WERI-Rb-1 (cell line): Measurements from ENCODE around the gene ZKSCAN1.
"Not testable (repeated sequence)": the region's sequence is repeated elsewhere in the genome, so short reads cannot be mapped to it uniquely, and the experiment has no call there.

ENCODE experiments used
- DNase-seq: peaks from one replicate; pipeline ENCODE4 v3.0.0-alpha.2; 2020
- H3K27ac ChIP-seq: fragments of 250-450 bp; sonication (Bioruptor Pico); 2 replicates; pipeline ENCODE4 v1.5.1; 2020; ENCODE audit warnings: mild to moderate bottlenecking, moderate library complexity
- H3K27me3 ChIP-seq: fragments of 250-450 bp; sonication (Bioruptor Pico); 2 replicates; pipeline ENCODE4 v1.5.1; 2021; ENCODE audit warnings: mild to moderate bottlenecking, low read depth, moderate library complexity; ENCODE audit not compliant: insufficient read depth, severe bottlenecking
- H3K36me3 ChIP-seq: fragments of 250-450 bp; sonication (Bioruptor Pico); 2 replicates; pipeline ENCODE4 v1.5.1; 2020; ENCODE audit warnings: mild to moderate bottlenecking, moderate library complexity
- H3K4me3 ChIP-seq: 2 replicates; pipeline ENCODE4 v1.5.1; 2011; ENCODE audit warnings: low read depth, mild to moderate bottlenecking, control low read depth, low read length
- H3K9me3 ChIP-seq: fragments of 250-450 bp; sonication (Bioruptor Pico); 2 replicates; pipeline ENCODE4 v1.5.1; 2021; ENCODE audit warnings: mild to moderate bottlenecking, moderate library complexity; ENCODE audit not compliant: severe bottlenecking
- CTCF ChIP-seq: IDR thresholded peaks from 2 replicates; pipeline ENCODE4 v1.5.1; 2011; ENCODE audit warnings: low read depth, mild to moderate bottlenecking, control low read depth, inconsistent platforms, low read length

ZKSCAN1 gene

GRCh38 chr7:100010901-100011300 is 4.5 kb upstream of the ZKSCAN1 start:
- Histone ChIP-seq H3K27ac (no peak overlapping the region), H3K9me3 (no peaks in the 10 kb centered on the region), H3K4me3 (no peak overlapping the region), H3K36me3 (no peaks in the 10 kb centered on the region), H3K27me3 (no peaks in the 10 kb centered on the region)
- no peak for TF ChIP-seq CTCF
- DNase-seq: no peak

- Histone ChIP-seq H3K9me3 (no peaks in the 10 kb centered on the region), H3K27me3 (no peaks in the 10 kb centered on the region), H3K4me3 (no peak overlapping the region), H3K27ac (no peak overlapping the region), H3K36me3 (no peaks in the 10 kb centered on the region)
- TF ChIP-seq CTCF: no peak
- no peak for DNase-seq
Measured at GRCh38 chr7:100011516-100011915, 3.9 kb upstream of the ZKSCAN1 start.

DNA sequence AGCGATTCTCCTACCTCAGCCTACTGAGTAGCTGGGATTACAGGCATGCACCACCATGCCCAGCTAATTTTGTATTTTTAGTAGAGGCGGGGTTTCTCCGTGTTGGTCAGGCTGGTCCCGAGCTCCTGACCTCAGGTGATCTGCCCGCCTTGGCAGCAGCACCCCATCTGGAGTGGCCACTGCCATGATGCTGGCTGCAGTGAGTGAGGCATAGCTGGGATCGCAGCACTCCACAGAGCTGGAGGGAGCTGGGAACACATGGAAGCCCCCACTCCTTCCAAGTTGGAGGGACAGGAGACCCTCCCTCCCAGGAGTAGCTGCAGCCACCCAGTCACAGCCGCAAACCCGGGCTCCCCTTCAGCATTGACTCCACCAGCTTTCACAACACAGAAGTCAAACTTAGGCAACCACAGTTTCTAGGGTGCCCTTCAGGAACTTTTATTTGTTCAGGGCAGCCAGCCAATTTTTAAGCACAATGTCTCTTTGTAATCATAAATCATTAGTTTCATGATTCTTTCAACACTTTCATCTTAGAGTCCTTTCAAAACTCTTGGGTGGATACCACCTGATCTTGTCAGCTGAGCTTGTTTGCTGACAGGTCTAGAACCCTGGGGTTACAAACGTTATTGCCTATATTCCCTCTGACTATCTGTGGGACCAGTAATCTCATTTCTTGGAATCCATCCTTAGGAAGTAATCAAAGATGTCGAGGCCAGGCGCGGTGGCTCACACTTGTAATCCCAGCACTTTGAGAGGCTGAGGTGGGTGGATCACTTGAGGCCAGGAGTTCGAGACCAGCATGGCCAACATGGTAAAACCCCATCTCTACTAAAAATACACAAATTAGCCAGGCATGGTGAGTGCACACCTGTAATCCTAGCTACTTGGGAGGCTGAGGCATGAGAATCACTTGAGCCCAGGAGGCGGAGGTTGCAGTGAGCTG is 2.7 kb upstream of the ZKSCAN1 start:
- not testable (repeated sequence) for H3K27me3 ChIP-seq, H3K27ac ChIP-seq, H3K36me3 ChIP-seq, H3K4me3 ChIP-seq, DNase-seq, H3K9me3 ChIP-seq

GRCh38 chr7:100013328-100013676 is 2.1 kb upstream of the ZKSCAN1 start:
- no peak for DNase-seq
- H3K36me3 ChIP-seq: no peaks in the 10 kb centered on the region; the same call in none of the 2 replicates
- H3K27ac ChIP-seq: no peak overlapping the region
- no peaks in the 10 kb centered on the region for H3K9me3 ChIP-seq
- H3K4me3 ChIP-seq: no peak overlapping the region
- H3K27me3 ChIP-seq: no peaks in the 10 kb centered on the region
- TF ChIP-seq CTCF: no peak

GRCh38 chr7:100016215-100016901 is 962 bp downstream of the ZKSCAN1 start:
- Histone ChIP-seq H3K27me3 (no peaks in the 10 kb centered on the region), H3K9me3 (no peaks in the 10 kb centered on the region), H3K27ac (peak overlapping the region; percentile 85), H3K4me3 (peak overlapping the region; percentile 98), H3K36me3 (peaks cover 7% of the 10 kb centered on the region)
- no peak for TF ChIP-seq CTCF
- DNase-seq: no peak

- H3K4me3 ChIP-seq: no peak overlapping the region
- no peaks in the 10 kb centered on the region for H3K9me3 ChIP-seq
- DNase-seq: no peak
- TF ChIP-seq CTCF: no peak
- peaks cover 13% of the 10 kb centered on the region for H3K36me3 ChIP-seq
- H3K27ac ChIP-seq: no peak overlapping the region
- H3K27me3 ChIP-seq: no peaks in the 10 kb centered on the region
Measured at GRCh38 chr7:100017300-100017699, 1.9 kb downstream of the ZKSCAN1 start.
